Non-pigmented ciliary epithelial cell (primary cell): Measurements from ENCODE around the gene AFAP1L2.

Experiments used
- DNase-seq: peaks from one replicate; pipeline ENCODE4 v3.0.0-alpha.2; 2010; ENCODE audit warnings: low read depth

The AFAP1L2 gene

GRCh38 chr10:114288424-114289095 lies 115.7 kb downstream of the AFAP1L2 start:
- DNase-seq = no peak

- DNase-seq = no peak
Measured at GRCh38 chr10:114286921-114287320, 117.4 kb downstream of the AFAP1L2 start.

- DNase-seq = no peak
Measured at GRCh38 chr10:114285961-114286441, 118.3 kb downstream of the AFAP1L2 start.

- no peak for DNase-seq
Measured at GRCh38 chr10:114284346-114285071, 119.8 kb downstream of the AFAP1L2 start.

- DNase-seq = no peak
Measured at GRCh38 chr10:114283535-114284234, 120.6 kb downstream of the AFAP1L2 start.

GRCh38 chr10:114283091-114283490 lies 121.2 kb downstream of the AFAP1L2 start:
- no peak for DNase-seq

- DNase-seq = no peak
Measured at GRCh38 chr10:114282526-114282925, 121.8 kb downstream of the AFAP1L2 start.

- DNase-seq = no peak
Measured at GRCh38 chr10:114281461-114281860, 122.8 kb downstream of the AFAP1L2 start.

- no peak for DNase-seq
Measured at GRCh38 chr10:114281006-114281405, 123.3 kb downstream of the AFAP1L2 start.

- no peak for DNase-seq
Measured at GRCh38 chr10:114279901-114280644, 124.2 kb downstream of the AFAP1L2 start.

GRCh38 chr10:114279289-114279688 lies 125.0 kb downstream of the AFAP1L2 start:
- no peak for DNase-seq

- DNase-seq = no peak
Measured at GRCh38 chr10:114278884-114279191, 125.5 kb downstream of the AFAP1L2 start.

- DNase-seq = no peak
Measured at GRCh38 chr10:114278140-114278883, 126.0 kb downstream of the AFAP1L2 start.

- DNase-seq = no peak
Measured at GRCh38 chr10:114276671-114277070, 127.6 kb downstream of the AFAP1L2 start.

GRCh38 chr10:114276066-114276465 lies 128.2 kb downstream of the AFAP1L2 start:
- DNase-seq = no peak

GRCh38 chr10:114274616-114275453 lies 129.5 kb downstream of the AFAP1L2 start:
- DNase-seq = no peak

- no peak for DNase-seq
Measured at GRCh38 chr10:114273910-114274309, 130.4 kb downstream of the AFAP1L2 start.

- DNase-seq = no peak
Measured at GRCh38 chr10:114272696-114273095, 131.6 kb downstream of the AFAP1L2 start.

- DNase-seq = peak; percentile 91
Measured at GRCh38 chr10:114271779-114272167, 132.5 kb downstream of the AFAP1L2 start.

GRCh38 chr10:114271075-114271778 lies 133.1 kb downstream of the AFAP1L2 start:
- DNase-seq = no peak
